H1 (cell line): ENCODE measurements around the gene CYP3A7. TPM values are rescaled to one million over a fixed set of nuclear protein-coding genes. Genes with fewer than 3 reads are reported as not detected.
"Not testable (repeated sequence)": the region's sequence is repeated elsewhere in the genome, so short reads cannot be mapped to it uniquely, and the experiment has no call there.

Source experiments
- CTCF ChIA-PET: fragments of 300-600 bp; sonication (Branson Sonifier 250); formaldehyde crosslinking; loops from one replicate; lab custom pipeline; 2021; ENCODE audit not compliant: partially characterized antibody; lab: Charles Lee
- POLR2A ChIA-PET: fragments of 300-600 bp; sonication (Branson Sonifier 250); formaldehyde crosslinking; loops from one replicate; lab custom pipeline; 2021; ENCODE audit warnings: inconsistent platforms; ENCODE audit not compliant: partially characterized antibody; lab: Charles Lee
- DNase-seq, 2 experiments: peaks; one replicate each; pipeline versions ENCODE4 v3.0.0 to v3.0.0-alpha.2; 2010 to 2022; ENCODE audit warnings: low spot score in 2 of 2, low read depth in 1 of 2, mixed read lengths in 1 of 2
- FAIRE-seq: peaks from 2 replicates; lab custom pipeline; 2011; peaks lifted over from hg19 to GRCh38; lab: Jason Lieb, UNC
- H2AFZ ChIP-seq: 2 replicates; pipeline ENCODE4 v1.8.1; 2012; ENCODE audit warnings: low read length, inconsistent platforms
- H2AK5ac ChIP-seq: 2 replicates; pipeline ENCODE4 v1.6.1; 2013; ENCODE audit warnings: low read depth, low read length
- H2BK120ac ChIP-seq: replicated peaks from 2 replicates; pipeline ENCODE3; 2013; ENCODE audit warnings: low read depth, low read length, inconsistent platforms
- H2BK12ac ChIP-seq: 2 replicates; pipeline ENCODE4 v1.6.1; 2013; ENCODE audit warnings: low read depth, low read length
- H2BK15ac ChIP-seq: 2 replicates; pipeline ENCODE4 v1.6.1; 2013; ENCODE audit warnings: low read length
- H2BK20ac ChIP-seq: 2 replicates; pipeline ENCODE4 v1.6.1; 2013; ENCODE audit warnings: low read length
- H2BK5ac ChIP-seq: 2 replicates; pipeline ENCODE4 v1.6.1; 2013; ENCODE audit warnings: low read depth, low read length
- H3K14ac ChIP-seq: 2 replicates; pipeline ENCODE4 v1.6.1; 2013; ENCODE audit warnings: inconsistent platforms; ENCODE audit not compliant: insufficient read length
- H3K18ac ChIP-seq: 2 replicates; pipeline ENCODE4 v1.6.1; 2013; ENCODE audit warnings: low read length; ENCODE audit errors: extremely low read depth
- H3K23ac ChIP-seq: 2 replicates; pipeline ENCODE4 v1.6.1; 2013; ENCODE audit warnings: inconsistent platforms; ENCODE audit not compliant: insufficient read length
- H3K23me2 ChIP-seq: 2 replicates; pipeline ENCODE4 v1.6.1; 2013; ENCODE audit warnings: low read depth, low read length
- H3K27ac ChIP-seq: 2 replicates; pipeline ENCODE4 v1.6.1; 2011; ENCODE audit warnings: low read depth, low read length, inconsistent platforms
- H3K27me3 ChIP-seq, 4 experiments: replicated peaks in 1 of 4; 1 replicate in 1 of 4; 2 replicates in 3 of 4; pipeline versions ENCODE4 v1.6.1 to v1.8.1; 2011 to 2013; ENCODE audit warnings: low read length in 3 of 4, mild to moderate bottlenecking in 3 of 4, inconsistent platforms in 2 of 4, mixed read lengths in 2 of 4, moderate library complexity in 1 of 4; ENCODE audit not compliant: control insufficient read depth in 3 of 4, insufficient read depth in 3 of 4; ENCODE audit errors: extremely low read depth in 1 of 4
- H3K36me3 ChIP-seq, 4 experiments: 2 replicates each; pipeline versions ENCODE4 v1.6.1 to v1.8.1; 2011 to 2013; ENCODE audit warnings: mild to moderate bottlenecking in 4 of 4, low read length in 3 of 4, moderate library complexity in 2 of 4, control low read depth in 1 of 4, inconsistent platforms in 1 of 4; ENCODE audit not compliant: insufficient read depth in 4 of 4, control insufficient read depth in 2 of 4
- H3K4ac ChIP-seq: replicated peaks from 2 replicates; pipeline ENCODE3; 2013; ENCODE audit warnings: low read length, low read depth, mixed read lengths, inconsistent platforms; ENCODE audit not compliant: insufficient read length
- H3K4me1 ChIP-seq, 4 experiments: replicated peaks in 1 of 4; 1 replicate in 1 of 4; 2 replicates in 3 of 4; pipeline versions ENCODE4 v1.6.1 to v1.8.1; 2011 to 2013; ENCODE audit warnings: low read length in 3 of 4, inconsistent platforms in 2 of 4, mixed read lengths in 1 of 4; ENCODE audit not compliant: insufficient read depth in 4 of 4, control insufficient read depth in 3 of 4
- H3K4me2 ChIP-seq, 2 experiments: 2 replicates each; pipeline versions ENCODE4 v1.6.1 to v1.8.1; 2011 to 2013; ENCODE audit warnings: low read depth in 2 of 2, low read length in 2 of 2, control low read depth in 1 of 2, inconsistent platforms in 1 of 2, mild to moderate bottlenecking in 1 of 2; ENCODE audit not compliant: insufficient read depth in 1 of 2
- H3K4me3 ChIP-seq, 4 experiments: fragments of 200-600, 300-600 bp in 1 of 4; sonication (generic), shearing (Covaris generic), sonication (Bioruptor Twin) in 1 of 4; 2 replicates each; pipeline versions ENCODE4 v1.5.1 to v1.8.1; 2011 to 2016; ENCODE audit warnings: low read length in 4 of 4, low read depth in 3 of 4, control low read depth in 2 of 4, inconsistent platforms in 2 of 4, mild to moderate bottlenecking in 2 of 4, mixed read lengths in 1 of 4, moderate library complexity in 1 of 4; ENCODE audit not compliant: insufficient read depth in 2 of 4; ENCODE audit errors: extremely low read depth in 1 of 4
- H3K56ac ChIP-seq: replicated peaks from 2 replicates; pipeline ENCODE3; 2013; ENCODE audit warnings: low read depth, mild to moderate bottlenecking, mixed read lengths, low read length, inconsistent platforms; ENCODE audit not compliant: insufficient read length
- H3K79me1 ChIP-seq: 2 replicates; pipeline ENCODE4 v1.6.1; 2013; ENCODE audit warnings: low read depth, low read length, control low read depth
- H3K79me2 ChIP-seq, 2 experiments: 2 replicates each; pipeline versions ENCODE4 v1.6.1 to v1.8.1; 2012 to 2013; ENCODE audit warnings: low read length in 2 of 2, mild to moderate bottlenecking in 2 of 2, inconsistent platforms in 1 of 2; ENCODE audit not compliant: insufficient read depth in 2 of 2, control insufficient read depth in 1 of 2
- H3K9ac ChIP-seq, 4 experiments: replicated peaks in 1 of 4; 1 replicate in 1 of 4; 2 replicates in 3 of 4; pipeline versions ENCODE4 v1.6.1 to v1.8.1; 2011 to 2013; ENCODE audit warnings: low read depth in 3 of 4, low read length in 3 of 4, control low read depth in 2 of 4, mild to moderate bottlenecking in 2 of 4, moderate library complexity in 2 of 4, inconsistent platforms in 1 of 4; ENCODE audit errors: extremely low read depth in 1 of 4
- H3K9me3 ChIP-seq, 2 experiments: 2 replicates each; pipeline versions ENCODE4 v1.6.1 to v1.8.1; 2012 to 2013; ENCODE audit warnings: mild to moderate bottlenecking in 2 of 2, moderate library complexity in 2 of 2, control low read depth in 1 of 2, inconsistent platforms in 1 of 2, low read depth in 1 of 2, low read length in 1 of 2, mixed read lengths in 1 of 2; ENCODE audit not compliant: insufficient read depth in 2 of 2
- H4K20me1 ChIP-seq, 2 experiments: replicated peaks in 1 of 2; 2 replicates each; pipeline versions ENCODE3 to v1.8.1; 2011 to 2013; ENCODE audit warnings: inconsistent platforms in 2 of 2, low read length in 2 of 2, mild to moderate bottlenecking in 1 of 2; ENCODE audit not compliant: insufficient read depth in 2 of 2, control insufficient read depth in 1 of 2
- H4K5ac ChIP-seq: 2 replicates; pipeline ENCODE4 v1.6.1; 2013; ENCODE audit warnings: low read length, low read depth, mixed read lengths, inconsistent platforms; ENCODE audit not compliant: insufficient read length
- H4K8ac ChIP-seq: 2 replicates; pipeline ENCODE4 v1.8.0; 2013; ENCODE audit warnings: mild to moderate bottlenecking, moderate library complexity, low read length, inconsistent platforms; ENCODE audit not compliant: insufficient read depth; ENCODE audit errors: extremely low read depth
- H4K91ac ChIP-seq: replicated peaks from 2 replicates; pipeline ENCODE3; 2013; ENCODE audit warnings: low read length, mixed read lengths, inconsistent platforms; ENCODE audit not compliant: insufficient read length
- WGBS, 2 experiments: shearing (Covaris generic) in 1 of 2; methylation state at CpG; one replicate each; pipeline versions ENCODE4 v1.1.6 to v1.1.7; 2013 to 2015; ENCODE audit warnings: low lambda C conversion rate in 2 of 2, mixed read lengths in 2 of 2, inconsistent platforms in 1 of 2, low coverage in 1 of 2, missing lambda C conversion rate in 1 of 2; ENCODE audit not compliant: insufficient replicate concordance in 2 of 2, insufficient coverage in 1 of 2, insufficient read length in 1 of 2; ENCODE audit errors: extremely low coverage in 1 of 2, missing lambda C conversion rate in 1 of 2; 5-methylcytosine and 5-hydroxymethylcytosine counted together
- polyA plus RNA-seq, 7 experiments: library from polyadenylated mRNA; depleted of rRNA in 3 of 7; stranded (reverse) in 5 of 7; unstranded in 2 of 7; fragments of >200 nt in 5 of 7; fragments of 200-250 nt in 2 of 7; gene quantifications; 1 replicate in 5 of 7; 2 replicates in 1 of 7; 4 replicates in 1 of 7; pipeline versions ENCODE4 v1.2.1 to v1.2.3, GENCODE V29; 2011 to 2013; ENCODE audit warnings: missing spikeins in 2 of 7, mixed read lengths in 2 of 7
- total RNA-seq: library from RNA; stranded (reverse); fragmentation: NEBNext Ultra II Directional; extraction: Animal tissue kit (Norgen Biotek cat#: 25700); gene quantifications from 2 replicates; pipeline ENCODE4 v1.2.1, GENCODE V29; 2021

The CYP3A7 gene
- total and polyA plus RNA-seq, 2 of the 8 experiments (the other 6 are each of a cell fraction or from before 2014, with no cell fraction given) = not detected

- H4K5ac ChIP-seq, H3K36me3 ChIP-seq, H3K4me3 ChIP-seq, H3K14ac ChIP-seq, H3K4ac ChIP-seq, H2BK12ac ChIP-seq, FAIRE-seq, H4K8ac ChIP-seq, H3K23me2 ChIP-seq, H2BK15ac ChIP-seq, H2BK20ac ChIP-seq, H3K4me2 ChIP-seq, H2AFZ ChIP-seq, H2BK5ac ChIP-seq, POLR2A ChIA-PET, H3K27me3 ChIP-seq, H4K91ac ChIP-seq, H3K56ac ChIP-seq, H4K20me1 ChIP-seq, H3K9ac ChIP-seq, H2AK5ac ChIP-seq, H3K23ac ChIP-seq, H3K27ac ChIP-seq, H3K9me3 ChIP-seq, H3K79me1 ChIP-seq, H3K4me1 ChIP-seq, H3K79me2 ChIP-seq, H2BK120ac ChIP-seq, DNase-seq, H3K18ac ChIP-seq: not testable (repeated sequence)
- CTCF ChIA-PET = interaction anchor here (0.8 kb wide), 1 partner anchor 507 kb away, joined by 3 read pairs; no protein-coding TSS in a partner anchor
- 100% methylated on average over 3 of the region's 4 CpGs; no CpG with 5 or more reads in 1 of the 2 experiments for WGBS, 2 experiments
Measured at GRCh38 chr7:99690918-99691317, 44.1 kb downstream of the CYP3A7 start.

GRCh38 chr7:99685871-99686608 lies 49.0 kb downstream of the CYP3A7 start:
- H2BK15ac ChIP-seq, H3K27ac ChIP-seq, H3K4me2 ChIP-seq, H3K4me3 ChIP-seq, H3K18ac ChIP-seq, H3K23ac ChIP-seq, H4K91ac ChIP-seq, H4K5ac ChIP-seq, H3K23me2 ChIP-seq, H2BK12ac ChIP-seq, POLR2A ChIA-PET, H2AFZ ChIP-seq, H3K79me2 ChIP-seq, H3K4me1 ChIP-seq, H3K14ac ChIP-seq, H3K4ac ChIP-seq, FAIRE-seq, CTCF ChIA-PET, H2BK5ac ChIP-seq, H3K56ac ChIP-seq, H3K9ac ChIP-seq, H2AK5ac ChIP-seq, H4K8ac ChIP-seq, H3K79me1 ChIP-seq, H2BK120ac ChIP-seq, H2BK20ac ChIP-seq, H3K36me3 ChIP-seq, DNase-seq, H3K27me3 ChIP-seq, H4K20me1 ChIP-seq: not testable (repeated sequence)
- WGBS, 2 experiments = 89% methylated on average over 14 of the region's 14 CpGs; no CpG with 5 or more reads in 1 of the 2 experiments
- H3K9me3 ChIP-seq = peaks cover 13 to 15% of the 10 kb centered on the region in 2 experiments
